HCT116 (cell line): Measurements from ENCODE around the gene PDE2A. TPM values are rescaled to one million over a fixed set of nuclear protein-coding genes. Genes with fewer than 3 reads are reported as not detected.

ENCODE experiments used
- ATAC-seq: fragments of 200-7000 bp; cut with Tn5 transposase; 2 replicates; pipeline ENCODE4 v1.9.1; 2020; ENCODE audit warnings: mild to moderate bottlenecking, moderate library complexity
- BruUV-seq: library from RNA; stranded (reverse); fragments of 400-500 nt; replicated peaks from 2 replicates; lab custom pipeline; 2021; lab: Mats Ljungman, UMichigan
- CTCF ChIA-PET: fragments of 300-600 bp; sonication (Branson Sonifier 250); formaldehyde crosslinking; loops from one replicate; lab custom pipeline; 2021; ENCODE audit warnings: antibody characterized with exemption; lab: Charles Lee
- POLR2A ChIA-PET: fragments of 300-600, 350-600 bp; sonication (Branson Sonifier 250); formaldehyde crosslinking; loops from one replicate; lab custom pipeline; 2021; ENCODE audit warnings: antibody characterized with exemption; lab: Charles Lee
- RAD21 ChIA-PET, 2 experiments: fragments of 300-600 bp; sonication (Branson Sonifier 250); formaldehyde crosslinking; loops; one replicate each; lab custom pipeline; 2023; ENCODE audit warnings: low total read pairs in 2 of 2; ENCODE audit not compliant: uncharacterized antibody in 2 of 2, unreplicated experiment in 2 of 2, low non-redundant PET in 1 of 2; lab: Charles Lee
- DNase-seq: peaks from one replicate; pipeline ENCODE4 v3.0.0-alpha.2; 2010; ENCODE audit warnings: low read depth, low spot score
- H2AFZ ChIP-seq: fragments of 200-600 bp; shearing (Covaris generic), sonication (generic); 2 replicates; pipeline ENCODE4 v1.6.1; 2017; ENCODE audit warnings: low read depth, mixed run types, mixed read lengths, antibody characterized with exemption, low read length; ENCODE audit not compliant: poor library complexity, severe bottlenecking
- H3K27ac ChIP-seq: 2 replicates; pipeline ENCODE4 v1.5.1; 2012; ENCODE audit warnings: low read depth, low read length
- H3K27me3 ChIP-seq: fragments of 200-600 bp; sonication (generic); 2 replicates; pipeline ENCODE4 v1.6.1; 2016; ENCODE audit warnings: mixed run types, low read length, mixed read lengths; ENCODE audit not compliant: insufficient read depth
- H3K36me3 ChIP-seq, 2 experiments: fragments of 200-500 bp in 1 of 2; fragments of 200-600 bp in 1 of 2; sonication (Bioruptor generic) in 1 of 2; sonication (generic) in 1 of 2; 2 replicates each; pipeline versions ENCODE4 v1.5.1 to v1.6.1; 2014 to 2016; ENCODE audit warnings: low read length in 2 of 2, inconsistent platforms in 1 of 2, mixed read lengths in 1 of 2, mixed run types in 1 of 2; ENCODE audit not compliant: insufficient read depth in 2 of 2, control insufficient read depth in 1 of 2
- H3K4me1 ChIP-seq, 2 experiments: fragments of 200-600 bp in 1 of 2; sonication (generic) in 1 of 2; 2 replicates each; pipeline versions ENCODE4 v1.5.1 to v1.6.1; 2012 to 2017; ENCODE audit warnings: low read length in 2 of 2, inconsistent platforms in 1 of 2, mild to moderate bottlenecking in 1 of 2, mixed read lengths in 1 of 2, mixed run types in 1 of 2, moderate library complexity in 1 of 2; ENCODE audit not compliant: insufficient read depth in 2 of 2, control insufficient read depth in 1 of 2
- H3K4me2 ChIP-seq: fragments of 200-600 bp; sonication (generic); 2 replicates; pipeline ENCODE4 v1.6.1; 2017; ENCODE audit warnings: mixed run types, low read length, mixed read lengths
- H3K4me3 ChIP-seq, 2 experiments: fragments of 200-600 bp in 1 of 2; sonication (generic) in 1 of 2; replicated peaks in 1 of 2; 2 replicates each; pipeline ENCODE4 v1.5.1; 2011 to 2016; ENCODE audit warnings: low read length in 2 of 2, control low read depth in 1 of 2, low read depth in 1 of 2, mild to moderate bottlenecking in 1 of 2, mixed read lengths in 1 of 2, mixed run types in 1 of 2
- H3K79me2 ChIP-seq: fragments of 200-600 bp; sonication (generic); 2 replicates; pipeline ENCODE4 v1.6.1; 2017; ENCODE audit warnings: mild to moderate bottlenecking, mixed run types, low read length, moderate library complexity, mixed read lengths; ENCODE audit not compliant: insufficient read depth
- H3K9ac ChIP-seq: fragments of 200-600 bp; sonication (generic); 2 replicates; pipeline ENCODE4 v1.6.1; 2016; ENCODE audit warnings: low read length, mixed read lengths
- H3K9me2 ChIP-seq: fragments of 200-600 bp; sonication (generic), shearing (Covaris generic); 2 replicates; pipeline ENCODE4 v1.6.1; 2017; ENCODE audit warnings: mixed run types, mild to moderate bottlenecking, moderate library complexity; ENCODE audit not compliant: insufficient read depth
- H3K9me3 ChIP-seq, 2 experiments: fragments of 200-500 bp in 1 of 2; fragments of 200-600 bp in 1 of 2; sonication (Bioruptor generic) in 1 of 2; sonication (generic) in 1 of 2; 2 replicates each; pipeline ENCODE4 v1.6.1; 2014 to 2017; ENCODE audit warnings: low read length in 2 of 2, mixed read lengths in 2 of 2, inconsistent platforms in 1 of 2, low read depth in 1 of 2, mild to moderate bottlenecking in 1 of 2, mixed run types in 1 of 2, moderate library complexity in 1 of 2; ENCODE audit not compliant: control insufficient read depth in 1 of 2, insufficient read depth in 1 of 2
- H4K20me1 ChIP-seq: fragments of 200-600 bp; sonication (generic), shearing (Covaris generic); 2 replicates; pipeline ENCODE4 v1.6.1; 2017; ENCODE audit warnings: mixed run types, mild to moderate bottlenecking, moderate library complexity; ENCODE audit not compliant: insufficient read depth
- POLR2AphosphoS5 ChIP-seq: IDR thresholded peaks from 2 replicates; pipeline ENCODE4 v1.6.1; 2011; ENCODE audit warnings: mild to moderate bottlenecking, low read depth, low read length, moderate library complexity
- SIN3A ChIP-seq: IDR thresholded peaks from 2 replicates; pipeline ENCODE4 v1.6.1; 2012; ENCODE audit warnings: low read depth
- SP1 ChIP-seq: IDR thresholded peaks from 2 replicates; pipeline ENCODE4 v1.6.1; 2012; ENCODE audit warnings: low read depth
- ZBTB33 ChIP-seq: IDR thresholded peaks from 2 replicates; pipeline ENCODE4 v1.6.1; 2011; ENCODE audit warnings: mild to moderate bottlenecking, low read length, moderate library complexity; ENCODE audit not compliant: insufficient replicate concordance; ENCODE audit errors: extremely low read depth
- intact Hi-C: fragments of 100-400 bp; cut with micrococcal nuclease; formaldehyde crosslinking; loops from 2 replicates; pipeline ENCODE4 v1.10.0; 2022
- total RNA-seq: library from RNA; stranded (reverse); gene quantifications from one replicate; pipeline ENCODE4 v1.2.1, GENCODE V29; 2021; ENCODE audit not compliant: unreplicated experiment

Gene PDE2A
- total RNA-seq, 1 experiment from 2014 or later = 7.6 TPM

DNA sequence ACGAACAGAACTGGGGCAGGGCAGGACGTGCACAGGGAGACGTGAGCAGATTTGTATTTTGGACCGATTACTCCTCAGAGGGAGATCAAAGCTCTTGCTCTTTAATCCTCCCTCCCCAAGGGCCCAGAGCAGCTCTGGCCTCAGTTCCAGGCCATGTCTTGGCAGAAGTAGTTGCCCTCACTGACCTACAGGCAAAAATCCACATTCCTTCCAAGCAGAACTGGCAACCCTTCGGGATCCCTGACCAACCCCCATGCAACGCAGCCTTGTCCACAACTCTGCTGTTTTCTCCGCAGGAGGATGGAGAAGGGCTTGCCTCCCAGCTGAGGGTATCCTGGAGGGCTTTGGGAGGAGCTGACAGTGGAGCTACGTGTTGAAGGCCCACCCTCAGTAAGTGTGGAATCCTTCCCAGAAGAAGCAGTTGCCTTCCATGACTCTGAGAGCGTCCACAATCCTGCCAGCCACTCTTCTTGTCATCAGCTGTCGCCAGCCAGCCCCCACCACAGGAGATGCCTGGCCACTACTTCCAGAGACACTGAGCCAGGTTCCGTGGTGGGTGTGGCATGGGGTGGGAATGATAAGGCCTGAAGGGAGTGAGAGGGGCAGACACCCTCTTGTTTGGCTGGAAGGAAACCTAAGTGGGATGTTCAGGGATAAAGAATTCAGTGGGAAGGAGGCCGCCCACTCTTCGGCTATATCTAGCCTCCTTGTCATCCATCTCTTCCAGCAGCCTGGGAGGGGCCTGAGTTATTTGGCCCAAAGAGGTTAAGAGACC lies 68.1 kb downstream of the PDE2A start:
- H3K4me1 ChIP-seq = peaks cover 11 to 30% of the 10 kb centered on the region in 2 experiments
- no peaks in the 10 kb centered on the region for H4K20me1 ChIP-seq
- ChIA-PET POLR2A (no interaction called here), RAD21 (no interaction called here), CTCF (no interaction called here)
- no peaks in the 10 kb centered on the region for H3K9me3 ChIP-seq
- H2AFZ ChIP-seq = no peak overlapping the region
- no peak for TF ChIP-seq ZBTB33
- no peak for TF ChIP-seq POLR2AphosphoS5
- H3K4me3 ChIP-seq = no peak overlapping the region
- ATAC-seq = no peak
- BruUV-seq = no TSS peak
- no peaks in the 10 kb centered on the region for H3K36me3 ChIP-seq
- intact Hi-C loops = no loop called here
- peaks cover 19% of the 10 kb centered on the region; the same call in 1 of the 2 replicates for H3K27me3 ChIP-seq
- no peaks in the 10 kb centered on the region for H3K79me2 ChIP-seq
- H3K4me2 ChIP-seq = no peak overlapping the region
- no peak overlapping the region for H3K27ac ChIP-seq
- no peak for DNase-seq
- no peak overlapping the region for H3K9ac ChIP-seq
- no peaks in the 10 kb centered on the region for H3K9me2 ChIP-seq

DNA sequence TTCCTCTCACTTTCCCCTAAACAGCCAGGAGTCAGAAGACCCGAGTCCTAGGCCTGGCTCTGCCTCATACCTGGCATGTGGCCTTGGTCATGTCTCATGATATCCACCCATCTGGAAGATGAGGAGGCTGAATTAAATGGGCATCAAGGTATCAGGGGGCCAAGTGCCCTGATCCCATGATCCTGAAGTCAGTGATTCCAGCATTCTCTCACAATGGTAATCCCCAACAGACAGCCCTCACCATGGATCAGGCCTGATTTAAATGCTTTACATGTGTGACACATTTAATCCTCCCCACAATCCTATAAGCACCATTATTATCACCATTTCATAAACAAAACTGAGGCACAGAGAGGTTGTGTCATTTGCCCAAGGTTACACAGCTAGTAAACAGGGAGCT lies 70.0 kb downstream of the PDE2A start:
- CTCF ChIA-PET = interaction anchor here (1.2 kb wide), 1 partner anchor 18 kb away, joined by 3 read pairs; no protein-coding TSS in a partner anchor
- no peak for TF ChIP-seq SP1
- TF ChIP-seq SIN3A = no peak
- TF ChIP-seq, all 23 proteins: peak for 0
- H3K9me3 ChIP-seq = no peaks in the 10 kb centered on the region
- H3K4me1 ChIP-seq = peaks cover 4 to 30% of the 10 kb centered on the region in 2 experiments
- no TSS peak for BruUV-seq
- intact Hi-C loops = no loop called here
- no peak overlapping the region for H3K4me3 ChIP-seq
- no peak overlapping the region for H2AFZ ChIP-seq
- H3K36me3 ChIP-seq = no peaks in the 10 kb centered on the region
- ATAC-seq (no peak), DNase-seq (no peak)
- ChIA-PET POLR2A (no interaction called here), RAD21 (no interaction called here)
- H3K27ac ChIP-seq = no peak overlapping the region
- H3K4me2 ChIP-seq = no peak overlapping the region
- peaks cover 9% of the 10 kb centered on the region; the same call in 1 of the 2 replicates for H3K27me3 ChIP-seq
- H3K9ac ChIP-seq = no peak overlapping the region
- no peaks in the 10 kb centered on the region for H3K9me2 ChIP-seq
- no peaks in the 10 kb centered on the region for H4K20me1 ChIP-seq
- H3K79me2 ChIP-seq = no peaks in the 10 kb centered on the region
